ENCODE results near the gene NSF.
A peak's percentile ranks its signal among the peaks of the same experiment; 100 is the strongest.

DNA sequence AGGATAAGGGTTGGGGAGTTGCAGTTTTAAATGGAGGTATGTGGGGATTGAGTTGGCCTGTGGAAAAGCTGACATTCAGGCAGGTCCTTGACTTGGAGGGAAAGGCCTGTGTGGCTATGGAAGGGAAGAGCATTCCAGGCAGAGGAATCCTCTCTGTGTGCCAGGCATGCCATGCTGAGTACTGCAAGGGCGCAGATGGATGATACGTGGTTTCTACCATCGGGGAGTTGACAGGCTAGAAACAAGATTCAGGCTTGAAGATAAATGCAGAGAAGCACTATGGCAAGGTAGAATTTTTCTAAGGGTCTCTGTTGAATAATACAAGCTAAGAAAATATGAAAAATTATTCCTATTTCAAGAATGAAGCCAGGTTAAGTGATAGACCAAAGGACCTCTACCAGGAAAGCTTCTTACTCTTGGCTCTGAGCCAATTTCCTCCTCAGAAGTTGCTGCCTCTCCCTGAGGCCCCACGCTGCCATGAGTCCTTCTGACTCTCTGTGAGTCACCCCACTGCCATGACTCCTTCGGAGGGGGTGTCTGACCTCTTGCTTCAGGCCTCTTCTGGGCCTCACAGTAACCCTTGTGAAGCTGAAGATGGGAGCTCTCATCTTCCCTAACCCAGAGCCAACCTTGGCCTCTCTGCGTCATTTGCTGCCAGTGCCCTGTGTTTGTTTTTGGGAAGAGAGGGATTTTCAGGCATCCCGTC lies 152.2 kb downstream of the NSF start:
- TF ChIP-seq, protein P1, sequence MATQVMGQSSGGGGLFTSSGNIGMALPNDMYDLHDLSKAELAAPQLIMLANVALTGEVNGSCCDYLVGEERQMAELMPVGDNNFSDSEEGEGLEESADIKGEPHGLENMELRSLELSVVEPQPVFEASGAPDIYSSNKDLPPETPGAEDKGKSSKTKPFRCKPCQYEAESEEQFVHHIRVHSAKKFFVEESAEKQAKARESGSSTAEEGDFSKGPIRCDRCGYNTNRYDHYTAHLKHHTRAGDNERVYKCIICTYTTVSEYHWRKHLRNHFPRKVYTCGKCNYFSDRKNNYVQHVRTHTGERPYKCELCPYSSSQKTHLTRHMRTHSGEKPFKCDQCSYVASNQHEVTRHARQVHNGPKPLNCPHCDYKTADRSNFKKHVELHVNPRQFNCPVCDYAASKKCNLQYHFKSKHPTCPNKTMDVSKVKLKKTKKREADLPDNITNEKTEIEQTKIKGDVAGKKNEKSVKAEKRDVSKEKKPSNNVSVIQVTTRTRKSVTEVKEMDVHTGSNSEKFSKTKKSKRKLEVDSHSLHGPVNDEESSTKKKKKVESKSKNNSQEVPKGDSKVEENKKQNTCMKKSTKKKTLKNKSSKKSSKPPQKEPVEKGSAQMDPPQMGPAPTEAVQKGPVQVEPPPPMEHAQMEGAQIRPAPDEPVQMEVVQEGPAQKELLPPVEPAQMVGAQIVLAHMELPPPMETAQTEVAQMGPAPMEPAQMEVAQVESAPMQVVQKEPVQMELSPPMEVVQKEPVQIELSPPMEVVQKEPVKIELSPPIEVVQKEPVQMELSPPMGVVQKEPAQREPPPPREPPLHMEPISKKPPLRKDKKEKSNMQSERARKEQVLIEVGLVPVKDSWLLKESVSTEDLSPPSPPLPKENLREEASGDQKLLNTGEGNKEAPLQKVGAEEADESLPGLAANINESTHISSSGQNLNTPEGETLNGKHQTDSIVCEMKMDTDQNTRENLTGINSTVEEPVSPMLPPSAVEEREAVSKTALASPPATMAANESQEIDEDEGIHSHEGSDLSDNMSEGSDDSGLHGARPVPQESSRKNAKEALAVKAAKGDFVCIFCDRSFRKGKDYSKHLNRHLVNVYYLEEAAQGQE (tag by site-specific recombination; IDR thresholded peaks at IDR 0.05), result no peak
- TF ChIP-seq, protein P2, sequence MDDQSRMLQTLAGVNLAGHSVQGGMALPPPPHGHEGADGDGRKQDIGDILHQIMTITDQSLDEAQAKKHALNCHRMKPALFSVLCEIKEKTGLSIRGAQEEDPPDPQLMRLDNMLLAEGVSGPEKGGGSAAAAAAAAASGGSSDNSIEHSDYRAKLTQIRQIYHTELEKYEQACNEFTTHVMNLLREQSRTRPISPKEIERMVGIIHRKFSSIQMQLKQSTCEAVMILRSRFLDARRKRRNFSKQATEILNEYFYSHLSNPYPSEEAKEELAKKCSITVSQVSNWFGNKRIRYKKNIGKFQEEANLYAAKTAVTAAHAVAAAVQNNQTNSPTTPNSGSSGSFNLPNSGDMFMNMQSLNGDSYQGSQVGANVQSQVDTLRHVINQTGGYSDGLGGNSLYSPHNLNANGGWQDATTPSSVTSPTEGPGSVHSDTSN (CRISPR knock-in tag; IDR thresholded peaks at IDR 0.05), result no peak
- peak; percentile 38; the same call in 1 of the 2 replicates for TF ChIP-seq ZNF549 (tag by site-specific recombination; IDR thresholded peaks at IDR 0.05)
- TF ChIP-seq, protein P3, sequence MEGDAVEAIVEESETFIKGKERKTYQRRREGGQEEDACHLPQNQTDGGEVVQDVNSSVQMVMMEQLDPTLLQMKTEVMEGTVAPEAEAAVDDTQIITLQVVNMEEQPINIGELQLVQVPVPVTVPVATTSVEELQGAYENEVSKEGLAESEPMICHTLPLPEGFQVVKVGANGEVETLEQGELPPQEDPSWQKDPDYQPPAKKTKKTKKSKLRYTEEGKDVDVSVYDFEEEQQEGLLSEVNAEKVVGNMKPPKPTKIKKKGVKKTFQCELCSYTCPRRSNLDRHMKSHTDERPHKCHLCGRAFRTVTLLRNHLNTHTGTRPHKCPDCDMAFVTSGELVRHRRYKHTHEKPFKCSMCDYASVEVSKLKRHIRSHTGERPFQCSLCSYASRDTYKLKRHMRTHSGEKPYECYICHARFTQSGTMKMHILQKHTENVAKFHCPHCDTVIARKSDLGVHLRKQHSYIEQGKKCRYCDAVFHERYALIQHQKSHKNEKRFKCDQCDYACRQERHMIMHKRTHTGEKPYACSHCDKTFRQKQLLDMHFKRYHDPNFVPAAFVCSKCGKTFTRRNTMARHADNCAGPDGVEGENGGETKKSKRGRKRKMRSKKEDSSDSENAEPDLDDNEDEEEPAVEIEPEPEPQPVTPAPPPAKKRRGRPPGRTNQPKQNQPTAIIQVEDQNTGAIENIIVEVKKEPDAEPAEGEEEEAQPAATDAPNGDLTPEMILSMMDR (tag by site-specific recombination; IDR thresholded peaks at IDR 0.05), result no peak
- no peak for TF ChIP-seq ZNF138 (tag by site-specific recombination; IDR thresholded peaks at IDR 0.05; ENCODE audit: borderline replicate concordance)
